K562 (cell line): ENCODE data around the gene CFAP298. TPM values are rescaled to one million over a fixed set of nuclear protein-coding genes. Genes with fewer than 3 reads are reported as not detected.

Experiments
- CBX1 ChIP-seq: sonication (generic); IDR thresholded peaks from 2 replicates; pipeline ENCODE4 v1.6.1; 2016; ENCODE audit warnings: antibody characterized with exemption, low read depth, mild to moderate bottlenecking
- COPS2 ChIP-seq: fragments of 450-650 bp; conservative IDR thresholded peaks from 2 replicates; pipeline ENCODE4 v1.6.1; 2016; ENCODE audit warnings: mild to moderate bottlenecking, moderate library complexity
- DNMT1 ChIP-seq: fragments of 450-650 bp; IDR thresholded peaks from 2 replicates; pipeline ENCODE4 v1.6.1; 2016; ENCODE audit warnings: antibody characterized with exemption, mild to moderate bottlenecking
- HNRNPUL1 ChIP-seq: fragments of 200-400 bp; formaldehyde crosslinking; IDR thresholded peaks from 2 replicates; pipeline ENCODE4 v1.6.1; 2017; ENCODE audit warnings: low read length
- MAFF ChIP-seq: IDR thresholded peaks from 2 replicates; pipeline ENCODE4 v1.6.1; 2012; ENCODE audit warnings: low read length, improper control_type of control experiment
- RBFOX2 ChIP-seq: fragments of 200-400 bp; formaldehyde crosslinking; IDR thresholded peaks from 2 replicates; pipeline ENCODE4 v1.6.1; 2017; ENCODE audit warnings: low read depth, mild to moderate bottlenecking, low read length, moderate library complexity
- ZNF133 ChIP-seq: fragments of 250-450 bp; sonication (Bioruptor Pico); IDR thresholded peaks from 2 replicates; pipeline ENCODE4 v1.4.0; 2020; ENCODE audit warnings: mild to moderate bottlenecking
- ZNF24 ChIP-seq: fragments of 450-650 bp; IDR thresholded peaks from 2 replicates; pipeline ENCODE4 v1.6.1; 2016
- ZNF551 ChIP-seq: fragments of 250-450 bp; sonication (Bioruptor Pico); IDR thresholded peaks from 2 replicates; pipeline ENCODE4 v1.5.0; 2021; ENCODE audit warnings: mild to moderate bottlenecking, moderate library complexity
- polyA plus RNA-seq, 8 experiments: library from polyadenylated mRNA; depleted of rRNA in 4 of 8; stranded (reverse) in 5 of 8; unstranded in 3 of 8; fragments of >200 nt; fragmentation: Nextera tagmentation in 2 of 8; fragmentation: Illumina TruSeq in 1 of 8; extraction: Ambion mirVana in 2 of 8; extraction: Trizol in 1 of 8; gene quantifications; 2 replicates each; pipeline versions ENCODE4 v1.2.1 to v1.2.3, GENCODE V29; 2011 to 2014; ENCODE audit warnings: inconsistent platforms in 1 of 8, missing spikeins in 1 of 8
- total RNA-seq, 7 experiments: library from RNA; depleted of rRNA in 6 of 7; stranded (reverse); fragments of >200 nt in 6 of 7; fragmentation: Illumina TruSeq in 2 of 7; extraction: Trizol in 2 of 7; gene quantifications; 2 replicates each; pipeline versions ENCODE4 v1.2.1 to v1.2.3, GENCODE V29; 2011 to 2021; ENCODE audit warnings: low replicate concordance in 1 of 7
- TF ChIP-seq, protein P1 (sequence below): sonication (generic); formaldehyde crosslinking; IDR thresholded peaks from 2 replicates; pipeline ENCODE4 v1.8.0; 2022; ENCODE audit warnings: missing genetic modification reagents, mild to moderate bottlenecking, borderline replicate concordance
- TF ChIP-seq, protein P2 (sequence below): sonication (generic); formaldehyde crosslinking; IDR thresholded peaks from 2 replicates; pipeline ENCODE4 v1.8.1; 2023; ENCODE audit warnings: mild to moderate bottlenecking, missing genetic modification reagents, moderate library complexity
- TF ChIP-seq, protein P3 (sequence below): fragments of 450-650 bp; IDR thresholded peaks from 2 replicates; pipeline ENCODE4 v1.6.1; 2016; ENCODE audit warnings: mild to moderate bottlenecking, moderate library complexity
- TF ChIP-seq, protein P4 (sequence below): fragments of 250-450 bp; sonication (Bioruptor Pico); IDR thresholded peaks from 2 replicates; pipeline ENCODE4 v1.4.0; 2020

Gene CFAP298
- total and polyA plus RNA-seq, 9 of the 15 experiments (the other 6 are each of a cell fraction or from before 2014, with no cell fraction given), result 31.4 to 178 (median 89.7) TPM

DNA sequence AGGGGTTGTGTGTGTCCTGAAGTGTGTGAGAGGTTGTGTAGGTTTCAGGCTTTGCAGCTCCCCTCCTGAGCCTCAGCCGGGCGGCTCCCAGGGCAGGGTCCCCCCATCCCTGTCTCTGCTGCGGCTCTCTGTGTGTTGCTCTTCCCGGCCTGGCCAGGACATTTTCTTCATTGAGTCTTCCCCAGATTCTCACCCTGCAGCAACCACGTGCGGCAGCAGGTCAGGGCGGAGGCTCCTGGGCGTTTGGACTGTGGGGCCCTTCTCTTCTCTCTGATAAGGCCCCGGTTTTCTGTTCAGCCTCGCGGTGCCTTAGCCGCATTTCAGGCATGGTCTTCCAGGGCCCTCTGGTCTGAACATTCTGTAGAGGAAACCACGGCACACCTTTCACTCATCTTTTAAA lies 25.1 kb downstream of the CFAP298 start (continued):
- TF ChIP-seq ZNF551 (CRISPR knock-in tag) (no peak), ZNF24 (no peak), RBFOX2 (peak; percentile 41; the same call in 1 of the 2 replicates), DNMT1 (no peak), MAFF (no peak), CBX1 (no peak), COPS2 (no peak), HNRNPUL1 (no peak), ZNF133 (CRISPR knock-in tag) (no peak)
- TF ChIP-seq, protein P1, sequence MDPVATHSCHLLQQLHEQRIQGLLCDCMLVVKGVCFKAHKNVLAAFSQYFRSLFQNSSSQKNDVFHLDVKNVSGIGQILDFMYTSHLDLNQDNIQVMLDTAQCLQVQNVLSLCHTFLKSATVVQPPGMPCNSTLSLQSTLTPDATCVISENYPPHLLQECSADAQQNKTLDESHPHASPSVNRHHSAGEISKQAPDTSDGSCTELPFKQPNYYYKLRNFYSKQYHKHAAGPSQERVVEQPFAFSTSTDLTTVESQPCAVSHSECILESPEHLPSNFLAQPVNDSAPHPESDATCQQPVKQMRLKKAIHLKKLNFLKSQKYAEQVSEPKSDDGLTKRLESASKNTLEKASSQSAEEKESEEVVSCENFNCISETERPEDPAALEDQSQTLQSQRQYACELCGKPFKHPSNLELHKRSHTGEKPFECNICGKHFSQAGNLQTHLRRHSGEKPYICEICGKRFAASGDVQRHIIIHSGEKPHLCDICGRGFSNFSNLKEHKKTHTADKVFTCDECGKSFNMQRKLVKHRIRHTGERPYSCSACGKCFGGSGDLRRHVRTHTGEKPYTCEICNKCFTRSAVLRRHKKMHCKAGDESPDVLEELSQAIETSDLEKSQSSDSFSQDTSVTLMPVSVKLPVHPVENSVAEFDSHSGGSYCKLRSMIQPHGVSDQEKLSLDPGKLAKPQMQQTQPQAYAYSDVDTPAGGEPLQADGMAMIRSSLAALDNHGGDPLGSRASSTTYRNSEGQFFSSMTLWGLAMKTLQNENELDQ (CRISPR knock-in tag), result no peak
- TF ChIP-seq, protein P2, sequence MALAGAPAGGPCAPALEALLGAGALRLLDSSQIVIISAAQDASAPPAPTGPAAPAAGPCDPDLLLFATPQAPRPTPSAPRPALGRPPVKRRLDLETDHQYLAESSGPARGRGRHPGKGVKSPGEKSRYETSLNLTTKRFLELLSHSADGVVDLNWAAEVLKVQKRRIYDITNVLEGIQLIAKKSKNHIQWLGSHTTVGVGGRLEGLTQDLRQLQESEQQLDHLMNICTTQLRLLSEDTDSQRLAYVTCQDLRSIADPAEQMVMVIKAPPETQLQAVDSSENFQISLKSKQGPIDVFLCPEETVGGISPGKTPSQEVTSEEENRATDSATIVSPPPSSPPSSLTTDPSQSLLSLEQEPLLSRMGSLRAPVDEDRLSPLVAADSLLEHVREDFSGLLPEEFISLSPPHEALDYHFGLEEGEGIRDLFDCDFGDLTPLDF (CRISPR knock-in tag), result 0 out of 2 replicates have a peak, but pooled peaks have one; percentile 35
- TF ChIP-seq, protein P3, sequence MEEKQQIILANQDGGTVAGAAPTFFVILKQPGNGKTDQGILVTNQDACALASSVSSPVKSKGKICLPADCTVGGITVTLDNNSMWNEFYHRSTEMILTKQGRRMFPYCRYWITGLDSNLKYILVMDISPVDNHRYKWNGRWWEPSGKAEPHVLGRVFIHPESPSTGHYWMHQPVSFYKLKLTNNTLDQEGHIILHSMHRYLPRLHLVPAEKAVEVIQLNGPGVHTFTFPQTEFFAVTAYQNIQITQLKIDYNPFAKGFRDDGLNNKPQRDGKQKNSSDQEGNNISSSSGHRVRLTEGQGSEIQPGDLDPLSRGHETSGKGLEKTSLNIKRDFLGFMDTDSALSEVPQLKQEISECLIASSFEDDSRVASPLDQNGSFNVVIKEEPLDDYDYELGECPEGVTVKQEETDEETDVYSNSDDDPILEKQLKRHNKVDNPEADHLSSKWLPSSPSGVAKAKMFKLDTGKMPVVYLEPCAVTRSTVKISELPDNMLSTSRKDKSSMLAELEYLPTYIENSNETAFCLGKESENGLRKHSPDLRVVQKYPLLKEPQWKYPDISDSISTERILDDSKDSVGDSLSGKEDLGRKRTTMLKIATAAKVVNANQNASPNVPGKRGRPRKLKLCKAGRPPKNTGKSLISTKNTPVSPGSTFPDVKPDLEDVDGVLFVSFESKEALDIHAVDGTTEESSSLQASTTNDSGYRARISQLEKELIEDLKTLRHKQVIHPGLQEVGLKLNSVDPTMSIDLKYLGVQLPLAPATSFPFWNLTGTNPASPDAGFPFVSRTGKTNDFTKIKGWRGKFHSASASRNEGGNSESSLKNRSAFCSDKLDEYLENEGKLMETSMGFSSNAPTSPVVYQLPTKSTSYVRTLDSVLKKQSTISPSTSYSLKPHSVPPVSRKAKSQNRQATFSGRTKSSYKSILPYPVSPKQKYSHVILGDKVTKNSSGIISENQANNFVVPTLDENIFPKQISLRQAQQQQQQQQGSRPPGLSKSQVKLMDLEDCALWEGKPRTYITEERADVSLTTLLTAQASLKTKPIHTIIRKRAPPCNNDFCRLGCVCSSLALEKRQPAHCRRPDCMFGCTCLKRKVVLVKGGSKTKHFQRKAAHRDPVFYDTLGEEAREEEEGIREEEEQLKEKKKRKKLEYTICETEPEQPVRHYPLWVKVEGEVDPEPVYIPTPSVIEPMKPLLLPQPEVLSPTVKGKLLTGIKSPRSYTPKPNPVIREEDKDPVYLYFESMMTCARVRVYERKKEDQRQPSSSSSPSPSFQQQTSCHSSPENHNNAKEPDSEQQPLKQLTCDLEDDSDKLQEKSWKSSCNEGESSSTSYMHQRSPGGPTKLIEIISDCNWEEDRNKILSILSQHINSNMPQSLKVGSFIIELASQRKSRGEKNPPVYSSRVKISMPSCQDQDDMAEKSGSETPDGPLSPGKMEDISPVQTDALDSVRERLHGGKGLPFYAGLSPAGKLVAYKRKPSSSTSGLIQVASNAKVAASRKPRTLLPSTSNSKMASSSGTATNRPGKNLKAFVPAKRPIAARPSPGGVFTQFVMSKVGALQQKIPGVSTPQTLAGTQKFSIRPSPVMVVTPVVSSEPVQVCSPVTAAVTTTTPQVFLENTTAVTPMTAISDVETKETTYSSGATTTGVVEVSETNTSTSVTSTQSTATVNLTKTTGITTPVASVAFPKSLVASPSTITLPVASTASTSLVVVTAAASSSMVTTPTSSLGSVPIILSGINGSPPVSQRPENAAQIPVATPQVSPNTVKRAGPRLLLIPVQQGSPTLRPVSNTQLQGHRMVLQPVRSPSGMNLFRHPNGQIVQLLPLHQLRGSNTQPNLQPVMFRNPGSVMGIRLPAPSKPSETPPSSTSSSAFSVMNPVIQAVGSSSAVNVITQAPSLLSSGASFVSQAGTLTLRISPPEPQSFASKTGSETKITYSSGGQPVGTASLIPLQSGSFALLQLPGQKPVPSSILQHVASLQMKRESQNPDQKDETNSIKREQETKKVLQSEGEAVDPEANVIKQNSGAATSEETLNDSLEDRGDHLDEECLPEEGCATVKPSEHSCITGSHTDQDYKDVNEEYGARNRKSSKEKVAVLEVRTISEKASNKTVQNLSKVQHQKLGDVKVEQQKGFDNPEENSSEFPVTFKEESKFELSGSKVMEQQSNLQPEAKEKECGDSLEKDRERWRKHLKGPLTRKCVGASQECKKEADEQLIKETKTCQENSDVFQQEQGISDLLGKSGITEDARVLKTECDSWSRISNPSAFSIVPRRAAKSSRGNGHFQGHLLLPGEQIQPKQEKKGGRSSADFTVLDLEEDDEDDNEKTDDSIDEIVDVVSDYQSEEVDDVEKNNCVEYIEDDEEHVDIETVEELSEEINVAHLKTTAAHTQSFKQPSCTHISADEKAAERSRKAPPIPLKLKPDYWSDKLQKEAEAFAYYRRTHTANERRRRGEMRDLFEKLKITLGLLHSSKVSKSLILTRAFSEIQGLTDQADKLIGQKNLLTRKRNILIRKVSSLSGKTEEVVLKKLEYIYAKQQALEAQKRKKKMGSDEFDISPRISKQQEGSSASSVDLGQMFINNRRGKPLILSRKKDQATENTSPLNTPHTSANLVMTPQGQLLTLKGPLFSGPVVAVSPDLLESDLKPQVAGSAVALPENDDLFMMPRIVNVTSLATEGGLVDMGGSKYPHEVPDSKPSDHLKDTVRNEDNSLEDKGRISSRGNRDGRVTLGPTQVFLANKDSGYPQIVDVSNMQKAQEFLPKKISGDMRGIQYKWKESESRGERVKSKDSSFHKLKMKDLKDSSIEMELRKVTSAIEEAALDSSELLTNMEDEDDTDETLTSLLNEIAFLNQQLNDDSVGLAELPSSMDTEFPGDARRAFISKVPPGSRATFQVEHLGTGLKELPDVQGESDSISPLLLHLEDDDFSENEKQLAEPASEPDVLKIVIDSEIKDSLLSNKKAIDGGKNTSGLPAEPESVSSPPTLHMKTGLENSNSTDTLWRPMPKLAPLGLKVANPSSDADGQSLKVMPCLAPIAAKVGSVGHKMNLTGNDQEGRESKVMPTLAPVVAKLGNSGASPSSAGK, result peak; percentile 96
- TF ChIP-seq, protein P4, sequence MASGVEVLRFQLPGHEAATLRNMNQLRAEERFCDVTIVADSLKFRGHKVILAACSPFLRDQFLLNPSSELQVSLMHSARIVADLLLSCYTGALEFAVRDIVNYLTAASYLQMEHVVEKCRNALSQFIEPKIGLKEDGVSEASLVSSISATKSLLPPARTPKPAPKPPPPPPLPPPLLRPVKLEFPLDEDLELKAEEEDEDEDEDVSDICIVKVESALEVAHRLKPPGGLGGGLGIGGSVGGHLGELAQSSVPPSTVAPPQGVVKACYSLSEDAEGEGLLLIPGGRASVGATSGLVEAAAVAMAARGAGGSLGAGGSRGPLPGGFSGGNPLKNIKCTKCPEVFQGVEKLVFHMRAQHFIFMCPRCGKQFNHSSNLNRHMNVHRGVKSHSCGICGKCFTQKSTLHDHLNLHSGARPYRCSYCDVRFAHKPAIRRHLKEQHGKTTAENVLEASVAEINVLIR (CRISPR knock-in tag), result no peak
